HepG2 (cell line): ENCODE measurements around the gene PRXL2A. TPM values are rescaled to one million over a fixed set of nuclear protein-coding genes. Genes with fewer than 3 reads are reported as not detected.

Source experiments
- DR1 ChIP-seq: sonication (generic); formaldehyde crosslinking; IDR thresholded peaks from 2 replicates; pipeline ENCODE4 v1.8.0; 2021; ENCODE audit warnings: mild to moderate bottlenecking, missing genetic modification reagents, inconsistent platforms
- GPN1 ChIP-seq: sonication (generic); formaldehyde crosslinking; IDR thresholded peaks from 2 replicates; pipeline ENCODE4 v1.5.1; 2020; ENCODE audit warnings: missing genetic modification reagents, borderline replicate concordance
- GZF1 ChIP-seq: sonication (generic); formaldehyde crosslinking; IDR thresholded peaks from 2 replicates; pipeline ENCODE4 v1.5.1; 2020; ENCODE audit warnings: mild to moderate bottlenecking, missing genetic modification reagents
- HNF4A ChIP-seq: sonication (generic); formaldehyde crosslinking; IDR thresholded peaks from 2 replicates; pipeline ENCODE4 v1.4.0; 2020; ENCODE audit warnings: missing genetic modification reagents
- HNRNPL ChIP-seq: fragments of 200-400 bp; formaldehyde crosslinking; IDR thresholded peaks from 2 replicates; pipeline ENCODE4 v1.6.1; 2017; ENCODE audit warnings: mild to moderate bottlenecking, low read depth, low read length
- JDP2 ChIP-seq: sonication (generic); formaldehyde crosslinking; IDR thresholded peaks from 2 replicates; pipeline ENCODE4 v1.8.1; 2022; ENCODE audit warnings: missing genetic modification reagents, borderline replicate concordance
- MTF2 ChIP-seq: sonication (generic); formaldehyde crosslinking; IDR thresholded peaks from 2 replicates; pipeline ENCODE4 v1.5.0; 2020; ENCODE audit warnings: missing genetic modification reagents, borderline replicate concordance
- RAD51 ChIP-seq: fragments of 450-650 bp; IDR thresholded peaks from 2 replicates; pipeline ENCODE4 v1.6.1; 2016; ENCODE audit warnings: borderline replicate concordance
- SIX1 ChIP-seq: sonication (generic); formaldehyde crosslinking; IDR thresholded peaks from 2 replicates; pipeline ENCODE4 v1.4.0; 2020; ENCODE audit warnings: missing genetic modification reagents, borderline replicate concordance
- SNAI1 ChIP-seq: sonication (generic); formaldehyde crosslinking; IDR thresholded peaks from 2 replicates; pipeline ENCODE4 v1.5.0; 2020; ENCODE audit warnings: mild to moderate bottlenecking, missing genetic modification reagents, borderline replicate concordance
- TBX3 ChIP-seq: fragments of 450-650 bp; IDR thresholded peaks from 2 replicates; pipeline ENCODE4 v1.6.1; 2017; ENCODE audit warnings: antibody characterized with exemption, mild to moderate bottlenecking, inconsistent platforms, borderline replicate concordance
- ZFP62 ChIP-seq: sonication (generic); formaldehyde crosslinking; IDR thresholded peaks from 2 replicates; pipeline ENCODE4 v1.4.0; 2020; ENCODE audit warnings: missing genetic modification reagents
- ZIK1 ChIP-seq: sonication (generic); formaldehyde crosslinking; IDR thresholded peaks from 2 replicates; pipeline ENCODE4 v1.5.0; 2020; ENCODE audit warnings: mild to moderate bottlenecking, low read depth, missing genetic modification reagents, borderline replicate concordance
- ZMYM3 ChIP-seq: sonication (generic); formaldehyde crosslinking; IDR thresholded peaks from 2 replicates; pipeline ENCODE4 v1.5.1; 2020; ENCODE audit warnings: mild to moderate bottlenecking, missing genetic modification reagents
- ZNF10 ChIP-seq: sonication (generic); formaldehyde crosslinking; IDR thresholded peaks from 2 replicates; pipeline ENCODE4 v1.4.0; 2020; ENCODE audit warnings: mild to moderate bottlenecking, low read depth, missing genetic modification reagents, borderline replicate concordance
- ZNF296 ChIP-seq: sonication (generic); formaldehyde crosslinking; conservative IDR thresholded peaks from 2 replicates; pipeline ENCODE4 v1.5.0; 2020; ENCODE audit warnings: mild to moderate bottlenecking, missing genetic modification reagents
- ZNF34 ChIP-seq: sonication (generic); formaldehyde crosslinking; IDR thresholded peaks from 2 replicates; pipeline ENCODE4 v1.4.0; 2020; ENCODE audit warnings: mild to moderate bottlenecking, missing genetic modification reagents, borderline replicate concordance
- ZNF562 ChIP-seq: sonication (generic); formaldehyde crosslinking; IDR thresholded peaks from 2 replicates; pipeline ENCODE4 v1.8.0; 2022; ENCODE audit warnings: missing genetic modification reagents, borderline replicate concordance
- ZNF607 ChIP-seq: sonication (generic); formaldehyde crosslinking; IDR thresholded peaks from 2 replicates; pipeline ENCODE4 v1.5.1; 2020; ENCODE audit warnings: missing genetic modification reagents, mild to moderate bottlenecking, borderline replicate concordance
- ZNF678 ChIP-seq: sonication (generic); formaldehyde crosslinking; IDR thresholded peaks from 2 replicates; pipeline ENCODE4 v1.4.0; 2020; ENCODE audit warnings: mild to moderate bottlenecking, missing genetic modification reagents
- polyA plus RNA-seq, 8 experiments: library from polyadenylated mRNA; depleted of rRNA in 3 of 8; stranded (reverse) in 7 of 8; unstranded in 1 of 8; fragments of >200 nt; fragmentation: Illumina TruSeq in 4 of 8; extraction: Trizol in 4 of 8; gene quantifications; 2 replicates each; pipeline versions ENCODE4 v1.2.1 to v1.2.3, GENCODE V29; 2011 to 2016; ENCODE audit warnings: low read depth in 4 of 8, missing spikeins in 1 of 8, mixed read lengths in 1 of 8; ENCODE audit not compliant: insufficient read depth in 1 of 8
- total RNA-seq, 5 experiments: library from RNA; depleted of rRNA; stranded (reverse); fragments of >200 nt; fragmentation: Illumina TruSeq; extraction: Trizol; gene quantifications; 2 replicates each; pipeline ENCODE4 v1.2.3, GENCODE V29; 2016; ENCODE audit warnings: low read depth in 1 of 5
- TF ChIP-seq, protein P1 (sequence below): sonication (generic); formaldehyde crosslinking; IDR thresholded peaks from 2 replicates; pipeline ENCODE4 v1.5.0; 2020; ENCODE audit warnings: missing genetic modification reagents, mild to moderate bottlenecking, borderline replicate concordance
- TF ChIP-seq, protein P2 (sequence below): sonication (generic); formaldehyde crosslinking; IDR thresholded peaks from 2 replicates; pipeline ENCODE4 v1.9.0; 2021; ENCODE audit warnings: missing genetic modification reagents, borderline replicate concordance
- TF ChIP-seq, protein P3 (sequence below): sonication (generic); formaldehyde crosslinking; IDR thresholded peaks from 2 replicates; pipeline ENCODE4 v1.5.0; 2020; ENCODE audit warnings: missing genetic modification reagents
- TF ChIP-seq, protein P4 (sequence below): IDR thresholded peaks from 2 replicates; pipeline ENCODE4 v1.6.1; 2016
- TF ChIP-seq, protein P5 (sequence below): sonication (generic); formaldehyde crosslinking; IDR thresholded peaks from 2 replicates; pipeline ENCODE4 v1.4.0; 2020; ENCODE audit warnings: missing genetic modification reagents, mild to moderate bottlenecking, borderline replicate concordance

PRXL2A gene
- total and polyA plus RNA-seq, 2 of the 13 experiments (the other 11 are each of a cell fraction or from before 2014, with no cell fraction given) = 43.9 to 79.9 TPM

DNA sequence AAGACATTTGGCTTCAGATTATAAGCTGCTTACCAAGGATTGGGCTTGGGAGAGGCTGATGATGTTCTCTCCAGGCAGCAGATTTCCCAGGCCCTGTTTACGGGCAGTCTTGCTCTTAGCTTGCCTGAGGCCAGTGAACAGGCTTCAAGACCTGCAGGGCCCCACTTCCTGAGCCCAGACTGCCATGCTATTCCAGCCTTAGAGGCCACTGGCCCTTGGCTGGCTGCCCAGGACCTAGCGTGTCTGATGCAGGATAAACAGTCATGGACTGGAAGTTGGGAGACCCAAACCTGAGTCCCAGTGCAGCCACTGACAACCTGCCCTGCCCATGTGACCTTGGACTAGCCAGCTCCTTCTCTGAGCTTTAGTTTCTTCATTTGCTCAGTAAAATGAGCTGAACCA is 2.9 kb downstream of the PRXL2A start (continued):
- no peak for TF ChIP-seq ZNF10
- no peak for TF ChIP-seq DR1 (CRISPR knock-in tag)
- no peak for TF ChIP-seq RAD51
- no peak for TF ChIP-seq ZNF678 (CRISPR knock-in tag)
- TF ChIP-seq ZIK1 (CRISPR knock-in tag) = no peak
- TF ChIP-seq ZNF562 = no peak
- TF ChIP-seq, protein P1, sequence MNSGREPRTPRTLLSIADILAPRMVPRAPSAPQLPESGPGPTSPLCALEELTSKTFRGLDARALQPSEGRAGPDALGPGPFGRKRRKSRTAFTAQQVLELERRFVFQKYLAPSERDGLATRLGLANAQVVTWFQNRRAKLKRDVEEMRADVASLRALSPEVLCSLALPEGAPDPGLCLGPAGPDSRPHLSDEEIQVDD (CRISPR knock-in tag) = no peak
- no peak for TF ChIP-seq TBX3
- no peak for TF ChIP-seq SIX1 (CRISPR knock-in tag)
- TF ChIP-seq ZNF34 (CRISPR knock-in tag) = no peak
- TF ChIP-seq, protein P2, sequence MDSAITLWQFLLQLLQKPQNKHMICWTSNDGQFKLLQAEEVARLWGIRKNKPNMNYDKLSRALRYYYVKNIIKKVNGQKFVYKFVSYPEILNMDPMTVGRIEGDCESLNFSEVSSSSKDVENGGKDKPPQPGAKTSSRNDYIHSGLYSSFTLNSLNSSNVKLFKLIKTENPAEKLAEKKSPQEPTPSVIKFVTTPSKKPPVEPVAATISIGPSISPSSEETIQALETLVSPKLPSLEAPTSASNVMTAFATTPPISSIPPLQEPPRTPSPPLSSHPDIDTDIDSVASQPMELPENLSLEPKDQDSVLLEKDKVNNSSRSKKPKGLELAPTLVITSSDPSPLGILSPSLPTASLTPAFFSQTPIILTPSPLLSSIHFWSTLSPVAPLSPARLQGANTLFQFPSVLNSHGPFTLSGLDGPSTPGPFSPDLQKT (CRISPR knock-in tag) = no peak
- no peak for TF ChIP-seq GZF1 (CRISPR knock-in tag)
- no peak for TF ChIP-seq GPN1 (CRISPR knock-in tag)
- TF ChIP-seq SNAI1 (CRISPR knock-in tag) = no peak
- TF ChIP-seq HNF4A (CRISPR knock-in tag) = peak; percentile 47; the same call in 1 of the 2 replicates
- no peak for TF ChIP-seq ZNF607 (CRISPR knock-in tag)
- TF ChIP-seq ZFP62 = no peak
- no peak for TF ChIP-seq ZNF296 (CRISPR knock-in tag)
- TF ChIP-seq, protein P3, sequence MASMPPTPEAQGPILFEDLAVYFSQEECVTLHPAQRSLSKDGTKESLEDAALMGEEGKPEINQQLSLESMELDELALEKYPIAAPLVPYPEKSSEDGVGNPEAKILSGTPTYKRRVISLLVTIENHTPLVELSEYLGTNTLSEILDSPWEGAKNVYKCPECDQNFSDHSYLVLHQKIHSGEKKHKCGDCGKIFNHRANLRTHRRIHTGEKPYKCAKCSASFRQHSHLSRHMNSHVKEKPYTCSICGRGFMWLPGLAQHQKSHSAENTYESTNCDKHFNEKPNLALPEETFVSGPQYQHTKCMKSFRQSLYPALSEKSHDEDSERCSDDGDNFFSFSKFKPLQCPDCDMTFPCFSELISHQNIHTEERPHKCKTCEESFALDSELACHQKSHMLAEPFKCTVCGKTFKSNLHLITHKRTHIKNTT = no peak
- TF ChIP-seq HNRNPL = no peak
- TF ChIP-seq, protein P4, sequence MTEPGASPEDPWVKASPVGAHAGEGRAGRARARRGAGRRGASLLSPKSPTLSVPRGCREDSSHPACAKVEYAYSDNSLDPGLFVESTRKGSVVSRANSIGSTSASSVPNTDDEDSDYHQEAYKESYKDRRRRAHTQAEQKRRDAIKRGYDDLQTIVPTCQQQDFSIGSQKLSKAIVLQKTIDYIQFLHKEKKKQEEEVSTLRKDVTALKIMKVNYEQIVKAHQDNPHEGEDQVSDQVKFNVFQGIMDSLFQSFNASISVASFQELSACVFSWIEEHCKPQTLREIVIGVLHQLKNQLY (CRISPR knock-in tag) = no peak
- peak; percentile 36; the same call in 1 of the 2 replicates for TF ChIP-seq ZMYM3
- no peak for TF ChIP-seq MTF2
- no peak for TF ChIP-seq JDP2 (CRISPR knock-in tag)
- TF ChIP-seq, protein P5, sequence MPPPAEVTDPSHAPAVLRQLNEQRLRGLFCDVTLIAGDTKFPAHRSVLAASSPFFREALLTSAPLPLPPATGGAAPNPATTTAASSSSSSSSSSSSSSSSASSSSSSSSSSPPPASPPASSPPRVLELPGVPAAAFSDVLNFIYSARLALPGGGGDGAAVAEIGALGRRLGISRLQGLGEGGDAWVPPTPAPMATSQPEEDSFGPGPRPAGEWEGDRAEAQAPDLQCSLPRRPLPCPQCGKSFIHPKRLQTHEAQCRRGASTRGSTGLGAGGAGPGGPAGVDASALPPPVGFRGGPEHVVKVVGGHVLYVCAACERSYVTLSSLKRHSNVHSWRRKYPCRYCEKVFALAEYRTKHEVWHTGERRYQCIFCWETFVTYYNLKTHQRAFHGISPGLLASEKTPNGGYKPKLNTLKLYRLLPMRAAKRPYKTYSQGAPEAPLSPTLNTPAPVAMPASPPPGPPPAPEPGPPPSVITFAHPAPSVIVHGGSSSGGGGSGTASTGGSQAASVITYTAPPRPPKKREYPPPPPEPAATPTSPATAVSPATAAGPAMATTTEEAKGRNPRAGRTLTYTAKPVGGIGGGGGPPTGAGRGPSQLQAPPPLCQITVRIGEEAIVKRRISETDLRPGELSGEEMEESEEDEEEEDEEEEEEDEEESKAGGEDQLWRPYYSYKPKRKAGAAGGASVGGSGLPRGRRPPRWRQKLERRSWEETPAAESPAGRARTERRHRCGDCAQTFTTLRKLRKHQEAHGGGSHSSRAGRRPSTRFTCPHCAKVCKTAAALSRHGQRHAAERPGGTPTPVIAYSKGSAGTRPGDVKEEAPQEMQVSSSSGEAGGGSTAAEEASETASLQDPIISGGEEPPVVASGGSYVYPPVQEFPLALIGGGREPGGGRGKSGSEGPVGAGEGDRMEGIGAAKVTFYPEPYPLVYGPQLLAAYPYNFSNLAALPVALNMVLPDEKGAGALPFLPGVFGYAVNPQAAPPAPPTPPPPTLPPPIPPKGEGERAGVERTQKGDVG = no peak
